ENCODE data around the gene GP9.

GP9 gene

DNA sequence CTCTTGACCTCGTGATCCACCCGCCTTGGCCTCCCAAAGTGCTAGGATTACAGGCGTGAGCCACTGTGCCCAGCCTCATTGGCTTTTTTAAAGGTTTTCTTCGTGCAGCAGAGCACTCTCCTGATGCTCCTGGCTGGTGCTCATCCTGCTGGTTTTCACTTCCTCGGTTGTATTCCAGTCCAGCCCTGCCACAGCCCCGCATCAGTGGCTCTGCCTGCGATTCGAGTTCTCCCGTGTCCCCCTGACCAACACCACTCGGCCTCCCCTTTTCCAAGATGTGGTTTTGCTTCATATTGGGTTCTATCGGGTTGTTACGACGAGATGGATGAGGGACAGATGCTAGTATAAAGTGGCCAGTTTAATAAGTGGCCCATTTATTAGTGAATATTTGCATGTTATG, 31.7 kb upstream of the GP9 start:
- no peak for DNase-seq (ENCODE audit: low spot score)

DNA sequence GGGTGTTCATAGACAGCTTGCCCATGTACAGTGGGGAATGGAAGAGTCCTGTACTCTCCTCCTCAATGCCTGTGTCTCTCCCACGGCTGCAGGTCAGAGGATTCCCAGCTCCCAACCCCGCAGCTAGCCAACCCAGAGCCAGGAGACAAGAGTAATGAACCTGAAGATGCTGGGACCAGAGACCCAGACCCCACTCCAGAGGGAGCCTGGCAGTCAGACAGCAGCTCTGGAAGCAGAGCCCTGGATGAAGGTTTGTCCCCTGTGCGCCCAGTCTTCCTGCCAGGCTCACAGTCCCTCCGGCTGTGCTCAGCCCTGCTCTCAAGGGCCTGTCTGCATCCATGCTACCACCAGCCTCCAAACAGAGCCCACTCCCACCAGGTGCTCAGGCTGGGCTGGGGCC, 30.0 kb upstream of the GP9 start:
- DNase-seq (ENCODE audit: low spot score), result no peak

DNA sequence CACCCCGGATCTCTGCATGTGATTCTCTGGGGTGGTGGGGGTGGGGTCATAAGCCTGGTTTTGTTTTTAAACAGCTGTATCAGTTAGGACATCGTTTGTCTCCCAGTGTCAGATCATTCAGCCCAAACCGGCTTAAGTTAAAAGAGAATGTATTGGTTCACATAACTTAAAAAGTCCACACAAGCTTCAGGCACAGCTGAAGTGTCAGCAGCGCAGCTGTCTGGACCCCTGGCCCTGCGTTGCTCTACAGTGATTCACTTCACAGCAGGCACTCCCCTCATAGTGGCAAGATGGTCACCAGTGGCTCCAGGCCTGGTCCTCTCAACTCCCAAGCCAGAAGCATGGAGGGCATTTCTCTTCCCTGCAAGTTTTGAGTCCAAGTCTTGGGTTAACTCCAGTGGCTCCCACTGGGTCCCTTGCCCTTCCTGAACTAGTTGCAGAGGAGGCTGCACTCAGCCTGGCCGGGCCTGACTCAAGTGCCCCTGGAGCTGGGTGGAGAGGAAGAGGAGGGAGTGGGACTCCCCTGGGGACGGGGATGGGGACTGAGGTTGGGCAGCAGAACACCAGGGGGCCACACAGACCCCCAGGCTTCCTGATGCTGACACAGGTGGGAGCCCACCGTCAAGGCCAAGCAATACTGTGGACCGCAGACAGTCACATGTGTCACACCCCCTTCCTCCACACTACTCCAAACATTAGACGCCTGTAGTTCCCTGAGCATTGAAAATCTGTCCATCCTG, 28.9 kb upstream of the GP9 start:
- DNase-seq (ENCODE audit: low spot score), result no peak

DNA sequence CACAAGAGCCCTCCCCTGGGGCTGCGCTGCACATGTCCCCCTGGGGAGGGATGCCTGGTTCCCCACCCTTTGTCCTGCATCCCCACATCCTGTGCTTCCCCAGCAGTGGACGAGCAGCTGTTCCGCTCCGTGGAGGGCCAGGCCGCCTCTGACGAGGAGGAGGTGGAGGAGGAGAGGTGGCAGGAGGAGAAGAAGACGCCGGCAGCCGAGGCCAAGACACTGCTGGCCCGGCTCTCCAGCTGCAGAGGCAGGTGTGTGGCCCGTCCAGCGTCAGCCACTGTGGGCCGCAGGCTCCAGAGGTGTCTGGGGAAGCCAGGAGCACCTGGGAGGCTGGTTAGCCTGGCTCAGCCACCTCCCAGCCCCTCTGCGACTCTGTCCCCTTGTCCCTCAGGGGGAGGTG, 27.9 kb upstream of the GP9 start:
- no peak for DNase-seq (ENCODE audit: low spot score)

DNA sequence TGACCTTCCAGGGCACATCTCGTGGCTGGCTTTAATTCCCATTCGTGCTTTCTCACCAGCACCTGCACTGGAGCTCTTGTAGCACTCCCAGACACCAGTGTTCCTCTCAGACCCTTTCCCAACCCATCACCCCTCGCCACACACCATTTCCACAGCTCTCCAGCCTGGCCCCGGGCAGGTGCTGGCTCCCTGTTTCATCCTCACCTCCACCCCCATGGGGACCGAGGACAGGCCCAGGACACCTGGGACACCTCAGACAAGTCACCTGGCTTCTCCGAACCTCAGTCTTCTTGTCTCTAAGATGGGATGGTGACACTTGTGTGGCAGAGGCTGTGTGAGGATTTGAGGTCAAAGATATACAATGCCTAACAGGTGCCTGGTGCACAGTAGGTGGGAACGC, 27.4 kb upstream of the GP9 start:
- no peak for DNase-seq (ENCODE audit: low spot score)

DNA sequence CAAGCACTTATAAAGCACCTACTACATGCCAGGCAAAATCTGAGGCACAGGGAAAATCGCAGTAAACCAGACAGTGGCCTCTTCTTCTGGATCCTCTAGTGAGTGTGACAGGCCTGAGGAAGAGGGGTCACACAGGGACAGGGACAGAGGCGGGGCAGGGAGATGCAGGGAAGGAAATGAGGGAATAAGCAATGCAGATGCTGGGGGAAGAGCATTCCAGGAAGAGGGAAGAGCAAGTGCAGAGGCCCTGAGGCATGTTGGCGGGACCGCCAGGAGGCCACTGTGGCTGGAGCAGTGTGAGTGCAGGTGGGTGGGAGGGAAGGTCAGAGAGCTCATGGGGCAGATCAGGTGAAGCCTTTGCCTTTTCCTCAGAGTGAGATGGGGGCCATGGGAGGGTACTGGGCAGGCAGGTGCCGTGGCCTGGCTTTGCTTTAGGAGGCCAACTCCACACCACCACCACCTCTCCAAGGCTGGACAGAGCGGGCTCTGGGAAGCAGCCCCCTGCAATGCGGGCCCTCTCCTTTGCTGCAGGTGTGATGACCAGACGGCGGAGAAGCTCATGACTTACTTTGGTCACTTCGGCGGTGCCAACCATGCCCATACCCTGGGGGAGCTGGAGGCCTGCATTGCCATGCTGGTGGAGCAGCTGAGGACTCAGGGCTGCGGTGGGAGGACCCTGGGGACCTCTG, 26.8 kb upstream of the GP9 start:
- no peak for DNase-seq (ENCODE audit: low spot score)

DNA sequence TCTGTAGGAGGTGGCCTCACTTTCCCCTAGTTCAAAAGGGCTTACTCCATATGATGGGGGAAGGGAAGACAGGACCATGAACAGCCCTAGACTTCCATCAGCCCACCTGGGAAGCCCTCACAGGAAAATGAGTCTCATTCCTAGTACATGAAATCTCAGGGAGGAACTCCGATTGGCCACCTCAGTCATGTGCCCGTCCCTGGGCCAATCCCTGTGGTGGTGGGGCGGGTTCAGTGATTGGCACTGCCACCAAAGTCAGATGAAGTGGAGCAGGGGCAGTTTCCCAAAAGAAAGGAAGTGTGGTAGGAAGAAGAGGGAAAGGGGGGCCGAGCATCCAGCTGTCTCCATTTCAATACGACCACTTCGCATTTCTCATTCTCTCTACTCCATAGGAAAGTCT, 25.9 kb upstream of the GP9 start:
- no peak for DNase-seq (ENCODE audit: low spot score)

DNA sequence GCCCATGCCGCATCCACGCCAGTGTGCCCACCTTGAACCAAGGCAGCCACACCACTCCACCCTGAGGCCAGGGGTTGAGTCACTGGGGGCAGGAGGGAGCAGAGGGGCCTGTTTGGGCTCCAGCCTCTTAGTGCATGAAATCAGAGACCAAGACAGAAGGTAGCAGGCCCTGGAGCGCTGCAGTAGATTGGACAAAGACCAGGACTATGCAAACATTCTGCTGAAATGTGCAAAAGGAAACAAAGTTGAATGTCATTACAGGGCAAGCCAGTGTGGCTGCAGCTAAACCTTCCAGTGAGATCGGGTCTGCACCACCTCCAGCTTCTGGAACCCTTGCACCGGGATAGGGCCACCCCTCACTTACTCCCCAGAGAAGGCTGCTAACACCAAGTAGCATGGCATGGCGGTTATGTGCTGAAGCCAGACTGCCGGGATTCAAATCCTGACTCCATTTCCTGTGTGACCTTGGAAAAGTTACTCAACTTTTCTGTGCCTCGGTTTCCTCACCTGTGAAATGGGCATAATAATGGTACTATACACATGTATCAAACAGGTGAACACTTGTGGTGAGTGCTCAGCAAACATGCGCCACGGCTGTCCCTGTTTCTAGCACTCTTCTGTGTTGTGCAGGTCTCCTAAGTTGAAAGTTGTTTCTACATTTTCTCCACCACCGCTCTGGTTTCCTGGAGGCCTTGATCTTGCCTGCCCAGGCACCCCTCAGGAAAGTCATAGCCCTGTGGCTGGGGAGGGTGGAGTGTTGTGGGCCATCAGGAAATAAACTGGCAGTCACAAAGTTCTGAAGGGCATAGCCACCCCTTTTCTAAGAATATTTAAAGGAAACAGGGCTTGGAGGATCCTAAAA, 25.0 kb upstream of the GP9 start:
- no peak for DNase-seq (ENCODE audit: low spot score)

DNA sequence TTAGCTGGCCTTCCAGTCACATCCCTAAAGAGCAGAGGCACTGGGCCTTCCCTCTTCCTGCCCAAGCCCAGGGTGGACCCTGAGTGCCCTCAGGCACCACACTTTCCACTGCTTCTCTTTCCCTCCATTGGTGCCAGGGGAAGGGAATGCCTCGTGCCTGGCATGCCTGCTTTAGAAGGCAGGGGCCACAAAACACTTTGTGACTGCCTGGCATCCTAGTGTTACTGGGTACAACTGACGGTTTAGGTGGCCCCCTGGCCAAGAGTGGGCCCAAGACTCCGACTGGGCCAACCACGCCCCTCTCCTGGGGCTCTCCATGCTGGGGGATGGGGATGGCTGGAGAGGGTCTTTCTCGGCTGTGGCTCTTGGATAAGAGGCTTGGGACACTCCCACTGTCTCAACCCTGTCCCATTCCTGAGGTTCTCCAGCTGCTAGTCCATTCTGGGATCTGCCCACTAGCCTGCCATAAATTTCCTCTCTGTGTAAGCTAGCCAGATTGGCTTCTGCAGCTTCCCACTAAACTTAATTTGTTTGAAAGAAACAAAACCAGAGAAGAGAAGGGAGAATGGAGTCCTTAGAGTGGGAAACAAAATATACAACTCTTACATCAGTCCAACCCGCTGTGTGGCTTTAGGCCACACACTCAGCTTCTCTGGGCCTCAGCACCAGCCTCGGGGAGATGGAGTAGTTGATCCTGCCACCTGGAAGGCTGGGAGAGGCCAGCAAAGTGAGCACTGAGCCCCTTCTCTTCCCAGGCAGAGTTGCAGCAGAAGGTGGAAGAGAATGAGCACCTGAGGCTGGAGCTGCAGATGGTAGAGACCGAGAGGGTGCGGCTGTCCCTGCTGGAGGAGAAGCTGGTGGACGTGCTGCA, 24.1 kb upstream of the GP9 start:
- DNase-seq (ENCODE audit: low spot score), result no peak

DNA sequence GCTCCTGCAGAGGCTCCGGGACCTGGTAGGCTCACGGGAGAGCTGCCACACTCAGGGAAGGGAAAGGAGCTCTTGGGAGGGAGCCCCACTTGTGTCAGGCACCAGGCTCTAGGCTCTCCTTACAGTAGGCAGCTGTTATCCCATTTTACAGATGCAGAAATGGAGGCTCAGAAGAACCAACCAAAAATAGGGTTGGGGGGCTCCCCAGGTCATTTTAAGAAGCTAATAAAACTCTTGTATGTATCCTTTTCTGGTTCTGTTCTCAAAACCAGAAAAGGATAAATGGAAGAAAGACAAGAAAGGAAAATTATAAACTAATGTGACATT, 23.5 kb upstream of the GP9 start:
- DNase-seq (ENCODE audit: low spot score), result no peak

DNA sequence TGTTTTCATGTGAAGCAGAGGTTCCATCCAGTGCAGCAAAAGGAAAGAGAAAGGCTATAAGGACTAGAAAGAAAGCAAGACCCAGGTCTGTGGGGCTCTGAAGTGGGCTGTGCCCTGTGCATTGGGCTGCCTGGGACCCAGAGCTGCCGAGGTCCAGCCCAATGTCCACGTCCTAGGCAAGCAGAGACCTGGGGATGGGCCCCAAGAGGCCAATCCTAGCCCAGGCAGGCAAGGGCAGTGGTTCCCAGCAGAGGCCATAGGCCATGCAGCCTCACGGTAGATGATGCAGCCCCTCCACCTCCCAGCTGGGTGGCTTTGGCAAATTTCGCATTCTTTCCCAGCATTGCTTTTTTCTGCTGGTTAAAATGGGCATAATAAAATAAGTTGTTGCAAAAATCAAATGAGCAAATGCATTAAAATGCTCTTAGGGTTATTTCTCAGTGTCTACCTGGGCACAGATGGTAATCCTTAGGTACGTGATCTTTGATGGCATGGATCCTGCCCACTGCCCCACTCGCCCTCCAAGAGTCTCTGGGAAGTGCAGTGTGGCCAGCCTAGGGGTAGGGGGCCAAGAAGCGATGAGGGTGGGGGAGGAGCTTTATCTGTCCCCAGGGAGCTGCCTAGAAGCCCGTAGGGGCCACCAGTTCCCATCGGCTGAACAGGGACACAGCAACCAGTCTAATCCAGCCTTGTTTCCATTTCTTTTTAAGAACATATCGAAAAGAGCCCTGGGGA, 22.3 kb upstream of the GP9 start:
- DNase-seq (ENCODE audit: low spot score), result no peak

DNA sequence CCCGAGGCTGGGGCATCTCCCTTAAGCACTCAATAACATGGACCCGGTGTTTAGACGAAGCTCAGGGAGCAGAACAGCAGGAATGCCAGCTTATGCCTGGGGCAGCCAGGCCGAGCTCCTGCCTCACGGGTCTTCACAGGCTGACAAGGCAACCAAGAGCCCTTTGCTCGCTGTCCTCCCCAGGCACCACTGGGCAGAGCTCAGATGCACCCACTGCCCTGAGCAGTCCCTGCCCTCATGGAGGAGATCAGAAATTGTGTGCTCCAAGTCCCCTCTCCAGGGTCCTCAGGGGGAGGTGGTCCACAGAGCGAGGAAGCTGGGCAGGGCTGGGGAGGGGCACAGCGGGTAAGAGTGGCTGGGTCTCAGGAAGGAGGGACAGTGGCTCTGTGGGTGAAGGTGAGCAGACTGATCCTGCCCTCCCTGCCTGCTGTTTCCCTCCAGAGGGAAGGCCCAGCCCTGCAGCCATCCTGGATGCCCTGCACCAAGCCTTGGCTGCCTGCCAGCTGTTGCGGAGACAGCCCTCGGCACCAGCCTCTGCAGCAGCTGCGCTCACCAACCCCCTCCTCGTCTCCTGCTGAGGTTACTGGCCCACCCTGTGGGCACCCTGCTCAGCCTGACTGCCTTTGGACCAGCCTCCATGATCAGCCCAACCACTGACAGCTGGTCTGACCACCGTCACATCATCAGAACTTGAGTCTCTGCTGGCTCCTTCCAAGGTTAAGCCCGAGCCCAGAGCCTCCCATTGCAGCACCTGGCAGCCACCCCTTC, 21.1 kb upstream of the GP9 start:
- no peak for DNase-seq (ENCODE audit: low spot score)

DNA sequence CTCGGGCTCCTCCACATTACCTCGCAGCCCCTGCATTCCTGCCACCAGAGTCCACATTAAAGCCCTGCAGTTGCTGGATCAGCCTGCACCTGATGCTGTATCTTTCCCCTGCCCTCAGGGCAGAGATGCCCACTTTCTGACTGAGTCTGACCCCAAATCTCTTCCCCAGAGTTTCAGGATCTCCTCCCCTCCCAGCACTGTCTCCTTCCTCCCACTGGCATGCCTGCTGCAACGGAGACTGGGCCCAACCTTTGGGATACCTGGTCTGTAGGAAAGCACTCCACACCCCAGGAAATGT, 20.6 kb upstream of the GP9 start:
- no peak for DNase-seq (ENCODE audit: low spot score)

DNA sequence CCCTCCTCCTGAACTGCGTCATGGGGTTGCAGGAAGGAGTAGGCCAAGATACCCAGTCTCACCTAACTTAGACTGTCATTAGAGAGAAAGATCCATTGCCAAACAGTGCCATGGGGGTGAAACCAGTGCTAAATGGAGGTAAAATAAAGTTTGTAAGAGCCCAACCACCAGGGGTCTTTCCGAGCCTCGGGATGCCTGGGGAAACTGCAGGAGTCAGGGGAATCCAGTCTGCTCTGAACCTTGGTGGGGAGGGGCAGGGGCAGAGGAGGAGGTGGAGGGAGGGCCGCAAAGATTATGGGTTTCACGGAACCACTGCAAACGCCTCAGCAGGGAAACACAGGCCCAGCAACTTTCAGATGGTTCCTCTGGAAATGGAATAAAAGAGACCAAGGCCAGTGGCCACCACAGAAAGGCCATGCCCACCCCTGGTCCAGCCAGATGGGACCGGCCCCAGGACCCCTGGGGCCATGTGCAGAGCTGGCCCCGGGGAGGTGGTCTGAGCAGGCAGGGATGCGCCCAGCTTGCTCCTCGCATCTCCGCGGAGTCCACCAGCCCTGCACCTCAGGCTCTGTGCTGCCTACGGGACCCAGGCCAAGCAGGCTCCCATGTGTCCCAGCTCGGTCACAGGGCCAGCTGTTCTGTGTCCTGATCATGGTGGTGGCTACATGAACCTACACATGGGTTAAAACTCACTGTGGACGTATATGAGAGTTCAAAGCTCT, 19.8 kb upstream of the GP9 start:
- DNase-seq (ENCODE audit: low spot score), result no peak

DNA sequence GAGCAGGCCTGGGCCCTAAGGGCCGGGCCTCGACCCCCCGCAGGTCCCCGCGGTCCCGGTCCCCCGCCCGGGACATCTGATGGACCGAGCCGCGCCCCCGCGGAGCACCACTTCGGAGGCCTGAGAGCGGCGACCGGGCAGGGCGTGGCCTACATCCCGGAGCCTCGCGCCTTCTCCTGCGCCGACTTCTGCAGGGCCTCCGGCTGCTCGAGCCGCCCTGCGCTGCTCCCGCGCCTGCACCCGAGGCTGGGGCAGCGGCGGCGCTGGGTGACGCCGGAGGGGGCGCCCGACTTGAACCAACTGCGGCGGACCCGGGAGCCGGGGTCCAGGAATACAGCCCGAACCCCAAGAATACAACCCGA, 14.9 kb upstream of the GP9 start:
- no peak for DNase-seq (ENCODE audit: low spot score)

DNA sequence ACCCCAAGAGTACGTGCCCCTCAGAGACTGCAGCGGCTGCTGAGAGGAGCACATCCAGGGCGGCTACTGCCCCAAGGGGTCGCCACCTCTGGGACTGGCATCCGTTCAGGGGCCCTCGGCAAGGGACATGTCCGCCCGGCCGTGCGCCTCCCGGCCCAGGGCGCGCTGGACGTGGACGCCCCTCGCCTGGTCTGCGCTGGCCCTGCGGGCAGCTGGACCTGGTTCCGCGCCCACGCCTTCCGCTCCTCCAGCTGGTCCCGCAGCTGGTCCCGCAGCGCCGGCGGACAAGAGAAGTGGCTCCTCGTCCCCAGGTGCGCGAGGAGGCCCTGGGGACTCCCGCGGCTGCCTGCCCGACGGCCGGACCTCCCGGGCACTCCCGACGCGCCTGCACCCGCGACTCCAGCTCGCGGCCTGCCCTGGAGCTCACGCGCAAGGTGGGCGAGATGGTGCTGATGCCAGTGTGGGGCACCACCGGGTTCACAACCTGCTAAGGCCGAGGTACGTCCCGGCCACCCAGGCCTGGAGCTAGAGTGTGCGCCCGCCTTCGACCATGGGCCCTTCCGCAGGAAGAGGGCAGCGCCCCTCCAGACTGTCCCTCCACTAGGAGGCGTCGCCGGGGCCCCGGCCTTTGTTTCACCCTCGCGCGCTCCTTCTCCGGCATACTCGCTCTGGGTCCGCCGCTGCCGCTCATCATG, 14.4 kb upstream of the GP9 start:
- no peak for DNase-seq (ENCODE audit: low spot score)

DNA sequence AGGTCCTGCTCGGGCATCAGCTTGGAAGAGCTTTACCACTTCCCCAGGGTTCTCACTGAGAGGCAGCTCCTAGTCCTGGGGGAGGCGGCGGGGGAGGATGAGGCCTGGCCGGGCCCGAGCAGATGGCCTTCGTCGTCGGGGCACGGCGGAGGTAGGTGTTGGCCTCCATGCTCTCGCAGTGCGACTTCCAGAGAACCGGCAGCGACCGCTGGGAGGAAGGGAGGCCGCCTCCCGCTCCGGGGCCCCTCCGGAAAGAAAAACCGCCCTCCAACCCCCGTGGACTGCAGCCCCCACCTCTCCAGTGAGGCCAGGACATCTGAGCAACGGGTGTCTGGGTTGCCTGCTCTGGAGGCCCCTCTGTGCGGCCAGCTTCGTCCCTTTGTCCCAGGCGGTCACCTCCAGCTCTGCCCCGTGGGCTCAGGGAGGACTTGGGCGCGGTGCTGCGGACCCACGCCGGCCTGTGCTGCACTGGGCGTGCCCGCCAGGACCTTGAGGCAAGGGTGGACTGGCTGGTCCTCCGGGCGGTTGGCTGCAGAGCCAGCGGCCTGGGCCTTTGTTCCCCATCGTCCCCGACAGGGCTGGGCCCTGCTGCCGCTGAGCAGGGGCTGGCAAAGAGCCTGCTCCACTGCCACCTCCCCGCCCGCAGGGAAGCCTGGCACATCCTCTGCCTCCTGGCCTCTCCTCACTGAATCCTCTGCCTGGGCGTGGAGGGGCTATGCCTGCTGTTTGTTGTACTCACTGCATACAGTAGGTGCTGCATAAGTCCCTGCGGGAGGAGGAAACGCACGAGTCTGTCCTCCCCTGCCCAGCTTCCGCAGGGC, 13.6 kb upstream of the GP9 start:
- DNase-seq (ENCODE audit: low spot score), result no peak

DNA sequence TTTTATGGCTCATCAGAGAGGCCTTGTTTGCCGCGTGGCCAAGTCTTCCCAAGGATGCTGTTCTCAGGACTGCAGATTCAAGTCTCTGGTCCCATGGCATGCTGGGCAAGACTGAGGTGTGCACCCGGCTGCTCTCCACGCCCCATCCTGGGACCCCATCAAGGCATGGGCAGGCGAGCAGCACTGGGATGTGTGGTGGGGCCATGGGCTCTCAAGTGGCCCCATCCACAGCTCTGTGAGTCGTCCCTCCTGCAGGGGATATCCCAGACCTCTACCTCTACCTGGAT, 13.1 kb upstream of the GP9 start:
- no peak for DNase-seq (ENCODE audit: low spot score)
